Measurements from ENCODE around the gene WWOX.
A peak's percentile ranks its signal among the peaks of the same experiment; 100 is the strongest.

WWOX gene

DNA sequence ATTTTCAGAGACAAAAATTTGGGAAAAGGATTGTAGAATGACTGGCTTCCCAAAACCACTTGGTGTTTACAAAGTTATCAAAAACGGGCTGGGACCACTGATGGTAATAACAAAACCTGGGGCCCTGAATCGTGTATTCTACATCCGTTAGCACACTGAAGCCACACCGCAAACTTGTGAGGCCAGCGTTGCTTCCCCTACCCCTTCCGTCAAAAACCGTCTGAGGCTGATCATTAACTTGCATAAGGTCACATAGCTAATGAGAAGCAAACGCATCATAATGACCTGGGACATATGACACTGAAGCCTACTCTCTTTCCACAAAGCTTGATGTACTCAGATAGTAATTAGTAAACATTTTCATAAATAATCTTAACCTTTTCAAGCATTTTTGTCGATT, 796.8 kb downstream of the WWOX start:
- DNase-seq, result no peak

DNA sequence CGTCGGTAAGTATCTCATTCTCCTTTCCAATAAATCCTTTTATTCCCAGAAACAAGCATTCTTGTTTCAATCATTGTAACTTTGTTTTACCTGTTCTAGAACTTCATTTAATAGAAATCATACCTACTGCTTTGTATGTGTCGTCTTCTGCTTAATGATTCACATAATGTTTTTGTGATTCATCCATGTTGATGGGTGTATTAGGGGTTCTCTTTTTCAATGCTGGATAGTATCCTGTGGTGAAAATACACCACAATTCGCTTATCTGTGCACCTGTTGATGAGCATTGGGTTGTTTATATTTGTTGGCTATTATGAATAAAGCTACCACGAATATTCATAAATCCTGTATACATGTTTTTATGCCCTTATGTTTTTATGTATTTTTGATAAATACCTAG, 797.8 kb downstream of the WWOX start:
- DNase-seq, result no peak

DNA sequence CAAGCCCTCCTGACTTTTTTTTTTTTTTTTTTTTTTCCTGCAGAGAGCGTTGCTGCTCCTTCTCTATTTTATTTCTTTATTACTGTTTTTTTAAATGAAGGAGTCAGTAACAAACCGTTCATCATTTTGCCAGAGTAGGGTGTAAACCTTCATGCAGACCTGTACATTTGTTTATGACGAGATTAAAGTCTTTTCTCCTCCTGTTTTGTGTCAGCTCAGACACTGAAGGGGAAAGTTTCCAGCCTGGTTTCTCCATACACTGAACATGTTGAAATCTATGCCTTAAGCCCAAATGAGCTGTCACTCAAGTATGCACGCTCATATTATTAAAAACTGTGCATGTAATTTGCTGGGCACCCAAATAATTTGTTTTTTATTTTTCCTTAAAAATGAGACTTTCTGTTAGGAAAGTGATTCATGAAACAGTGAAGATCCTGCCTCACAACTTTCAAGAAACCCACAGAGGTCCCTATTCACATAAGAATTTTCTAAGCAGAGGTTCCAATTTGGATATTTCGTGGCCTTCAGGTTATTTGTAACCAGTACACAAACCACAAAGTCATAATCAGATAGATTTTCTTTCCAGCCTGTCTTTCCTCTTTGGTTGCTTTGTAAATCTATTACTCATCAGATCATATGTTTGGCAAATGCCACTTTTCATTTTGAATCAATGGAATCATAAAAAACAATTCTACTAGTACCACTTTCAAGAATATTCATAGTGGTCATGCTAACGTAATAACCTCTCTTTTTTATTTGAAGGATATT, 800.8 kb downstream of the WWOX start:
- no peak for DNase-seq

DNA sequence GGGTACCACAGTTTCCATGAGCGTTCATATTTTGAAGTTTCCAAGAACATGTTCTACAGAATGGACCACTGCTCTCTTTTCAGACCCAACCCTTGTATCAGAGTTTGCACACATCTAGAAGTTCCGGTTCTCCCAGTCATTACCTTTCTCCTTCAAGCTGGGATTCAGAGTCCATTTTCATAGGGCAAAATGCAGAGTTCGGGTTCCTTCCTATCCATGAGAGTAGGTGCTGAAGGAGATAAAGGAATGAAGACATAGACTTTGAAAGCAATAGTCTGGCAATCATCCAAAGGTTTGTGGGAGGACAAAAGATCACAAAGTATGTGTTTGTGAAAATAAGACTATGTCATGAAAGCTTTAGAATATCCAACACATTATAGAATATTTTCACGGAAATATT, 801.5 kb downstream of the WWOX start:
- no peak for DNase-seq

DNA sequence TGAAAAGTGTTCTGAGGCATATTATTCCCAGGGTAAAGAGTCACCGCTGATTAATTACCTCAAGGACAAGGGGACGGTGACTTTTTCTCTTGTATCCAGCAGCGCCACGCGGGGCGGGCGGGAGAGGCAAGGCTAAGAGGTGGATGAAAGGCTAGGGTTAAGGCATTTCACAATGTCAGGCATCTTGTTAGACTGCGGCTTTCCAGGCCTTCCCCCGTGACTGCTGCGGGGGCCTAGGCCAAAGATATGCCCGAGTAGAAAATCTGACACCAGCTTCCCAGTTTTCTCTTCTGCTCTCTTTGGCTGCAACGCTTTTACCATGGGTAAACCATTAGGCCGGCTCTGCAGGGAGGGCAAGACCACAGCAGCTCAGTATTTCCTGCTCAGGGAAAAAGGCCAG, 802.9 kb downstream of the WWOX start:
- no peak for DNase-seq

DNA sequence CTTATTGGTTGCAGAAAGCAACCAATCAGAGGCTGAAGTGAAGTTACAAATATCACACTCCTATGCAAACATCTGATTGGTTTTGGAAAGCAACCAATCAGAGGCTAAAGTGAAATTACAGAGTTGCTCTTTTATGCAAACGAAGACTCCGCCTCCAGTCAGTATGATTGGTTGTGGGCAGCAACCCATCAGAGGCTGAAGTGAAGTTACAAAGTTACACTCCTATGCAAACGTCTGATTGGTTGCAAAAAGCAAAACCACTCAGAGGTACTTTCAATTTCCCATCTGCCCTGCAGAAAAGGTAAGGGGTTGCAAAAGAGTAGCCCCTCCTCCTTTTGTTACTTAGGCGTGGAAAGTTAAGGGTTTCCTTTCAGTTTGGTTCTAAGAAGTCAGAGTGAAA, 803.8 kb downstream of the WWOX start:
- DNase-seq, result no peak

DNA sequence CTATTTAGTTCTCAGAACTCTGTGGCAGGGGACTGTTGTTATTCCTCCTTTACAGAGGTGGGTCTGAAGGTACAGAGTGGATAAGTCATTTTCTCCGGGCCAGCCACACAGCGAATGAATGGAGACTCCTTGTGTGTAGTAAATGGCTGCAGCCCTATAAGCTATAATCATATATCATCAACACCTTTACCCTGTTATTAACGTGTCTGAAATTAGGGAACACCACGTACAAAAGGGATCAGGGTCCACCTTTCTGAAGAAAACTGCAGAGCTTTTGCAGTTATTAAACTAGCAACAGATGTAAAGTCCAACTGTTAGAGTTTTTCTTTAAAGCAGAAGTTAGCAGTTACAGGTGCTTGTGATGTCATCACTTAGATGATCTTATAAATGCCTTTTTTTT, 804.4 kb downstream of the WWOX start:
- no peak for DNase-seq

DNA sequence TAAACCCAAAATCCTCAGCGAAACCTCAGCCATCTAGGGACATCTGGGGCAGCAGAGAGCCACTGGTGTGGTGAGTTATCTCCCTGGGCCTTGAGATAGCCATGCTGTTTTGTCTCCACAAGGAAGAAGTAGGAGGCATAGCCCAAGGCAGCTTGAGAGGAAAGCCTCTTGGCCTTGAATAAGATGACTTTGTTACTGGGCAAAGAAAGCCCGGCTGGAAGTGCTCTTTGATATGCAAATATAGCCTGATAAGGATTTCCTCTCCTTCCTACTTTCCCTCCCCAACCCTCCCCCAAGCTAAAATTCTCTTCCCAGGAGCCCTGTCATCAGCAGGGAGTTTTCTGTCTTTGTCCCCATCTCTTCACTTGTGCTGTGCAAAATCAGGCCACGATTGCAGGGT, 806.7 kb downstream of the WWOX start:
- DNase-seq, result no peak

DNA sequence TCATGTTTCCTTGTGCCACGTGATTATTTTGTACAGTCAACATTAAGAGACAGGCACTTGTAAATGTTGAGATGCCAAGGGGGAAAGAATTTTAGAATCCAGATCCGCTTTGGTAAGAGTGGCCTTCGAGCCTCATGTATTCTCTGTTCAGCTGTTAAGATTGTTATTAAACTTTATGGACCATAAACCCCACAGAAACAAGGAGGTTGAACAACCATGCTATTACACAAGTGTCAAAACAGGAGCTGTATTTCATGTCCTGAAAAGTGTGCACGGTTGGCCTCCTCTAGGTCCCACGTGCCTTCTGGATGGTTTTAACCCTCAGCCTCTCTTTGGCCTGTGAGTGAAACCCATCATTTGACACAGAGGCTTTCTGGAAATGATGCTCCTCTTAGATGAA, 809.8 kb downstream of the WWOX start:
- DNase-seq, result peak; percentile 56

DNA sequence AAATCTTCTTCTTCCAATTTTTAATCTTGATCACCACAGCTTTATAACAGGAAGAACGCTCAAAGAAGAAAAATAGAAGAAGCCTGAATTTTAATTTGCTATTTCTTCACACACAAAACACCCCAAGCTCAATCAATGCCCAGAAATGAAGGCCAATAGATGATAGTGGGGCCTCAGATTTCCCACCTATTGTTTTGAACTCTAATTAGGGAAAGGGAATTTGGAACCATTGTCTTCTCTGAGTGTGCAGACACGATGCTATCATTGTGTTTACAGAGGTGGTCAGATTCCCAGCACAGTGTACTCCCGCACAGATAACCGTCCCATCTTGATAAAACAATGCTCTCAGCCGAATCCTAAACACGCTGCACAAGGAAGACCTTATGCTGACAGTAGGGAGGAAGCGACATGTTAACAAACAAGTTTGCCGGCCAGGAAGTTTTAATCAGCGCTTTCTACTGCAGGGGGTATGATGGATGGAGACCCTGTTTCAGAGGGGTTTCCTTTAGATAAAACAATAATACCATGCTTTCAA, 816.4 kb downstream of the WWOX start:
- DNase-seq, result no peak

DNA sequence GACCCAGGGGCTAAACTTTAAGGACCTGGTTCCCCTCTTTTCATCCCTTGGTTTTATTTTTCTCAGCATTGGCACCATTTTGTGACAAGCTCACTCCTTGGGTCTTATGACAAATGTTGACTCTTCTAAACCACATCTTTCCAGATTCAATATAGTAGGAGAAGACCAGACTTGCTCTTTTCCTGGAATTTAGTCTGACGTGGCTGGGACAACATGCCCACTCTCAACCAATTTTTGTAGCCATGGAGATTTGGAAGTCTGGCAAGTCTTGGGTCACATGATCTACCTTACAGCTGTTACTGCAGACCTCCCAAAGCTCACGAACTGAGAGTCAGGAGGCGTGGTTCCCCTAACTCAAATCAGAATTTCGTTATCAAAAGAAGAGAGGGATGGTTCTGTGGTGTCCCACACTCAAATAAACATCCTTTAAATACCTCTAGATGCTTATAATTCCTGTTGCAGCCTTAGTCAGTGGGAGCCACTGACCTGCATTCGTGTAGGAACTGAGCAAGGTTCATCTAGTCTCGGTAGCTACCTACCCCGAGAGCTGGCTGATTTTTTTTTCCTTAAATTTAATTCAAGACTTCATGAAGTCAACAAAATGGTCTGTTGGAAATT, 817.6 kb downstream of the WWOX start:
- no peak for DNase-seq

DNA sequence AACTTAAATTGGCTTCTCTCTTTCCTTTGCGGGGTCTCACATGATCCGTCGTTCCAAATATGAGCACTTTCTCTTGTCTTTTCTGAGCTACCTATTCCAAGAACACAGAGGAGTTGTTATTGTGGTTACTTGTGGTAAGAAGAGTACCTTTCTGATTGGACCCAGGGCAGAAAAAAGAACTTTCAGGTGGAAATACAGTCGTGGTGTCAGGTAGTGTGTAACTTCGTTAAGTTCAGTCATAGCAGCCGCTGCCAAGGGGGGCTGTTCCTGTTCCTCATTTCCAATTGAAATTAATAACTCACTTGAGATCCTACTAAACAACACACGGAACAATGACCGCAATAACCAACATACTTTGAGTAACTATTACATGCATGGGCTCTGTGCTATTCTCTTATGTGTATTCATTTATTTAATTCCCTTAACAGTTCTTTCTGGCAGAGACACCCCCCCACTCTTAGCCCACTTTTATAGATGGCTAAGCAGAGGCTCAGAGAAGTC, 819.4 kb downstream of the WWOX start:
- no peak for DNase-seq

DNA sequence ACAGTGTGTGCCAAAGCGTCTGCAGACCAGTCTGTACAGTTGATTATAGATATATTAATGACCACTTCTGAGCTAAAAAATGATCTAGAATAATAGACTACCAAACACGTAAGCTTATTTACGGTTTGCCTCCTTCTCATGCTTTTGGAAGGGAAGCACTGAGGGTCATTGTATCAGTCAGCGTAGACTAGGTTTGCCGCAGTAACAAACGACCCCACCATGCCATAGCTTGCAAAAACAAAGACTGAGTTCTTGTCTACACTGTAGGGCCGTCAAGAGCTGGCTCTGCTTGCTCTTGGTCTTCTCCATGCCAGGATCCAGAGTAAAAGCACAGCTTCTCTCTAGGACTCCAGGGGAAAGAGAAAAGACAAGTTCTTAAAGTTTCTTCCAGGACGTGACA, 820.4 kb downstream of the WWOX start:
- DNase-seq, result no peak

DNA sequence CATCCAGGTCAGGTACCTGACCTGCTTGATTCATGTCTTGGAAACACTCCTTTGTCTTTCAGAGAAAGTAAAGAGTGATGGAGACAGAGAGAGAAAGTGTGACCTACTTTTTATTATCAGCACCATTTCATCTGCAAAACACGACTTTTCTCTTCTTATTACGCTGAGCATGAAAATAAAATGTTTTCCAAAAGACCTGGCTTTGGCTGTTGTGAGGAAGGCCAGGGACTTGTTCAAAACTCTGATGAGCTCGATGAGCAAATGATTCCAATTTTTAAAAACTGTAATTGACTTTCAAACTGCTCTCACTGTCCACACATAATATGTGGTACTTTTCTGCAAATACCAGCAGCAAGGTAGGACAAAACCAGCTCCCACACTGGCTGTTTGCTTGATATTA, 821.2 kb downstream of the WWOX start:
- no peak for DNase-seq

DNA sequence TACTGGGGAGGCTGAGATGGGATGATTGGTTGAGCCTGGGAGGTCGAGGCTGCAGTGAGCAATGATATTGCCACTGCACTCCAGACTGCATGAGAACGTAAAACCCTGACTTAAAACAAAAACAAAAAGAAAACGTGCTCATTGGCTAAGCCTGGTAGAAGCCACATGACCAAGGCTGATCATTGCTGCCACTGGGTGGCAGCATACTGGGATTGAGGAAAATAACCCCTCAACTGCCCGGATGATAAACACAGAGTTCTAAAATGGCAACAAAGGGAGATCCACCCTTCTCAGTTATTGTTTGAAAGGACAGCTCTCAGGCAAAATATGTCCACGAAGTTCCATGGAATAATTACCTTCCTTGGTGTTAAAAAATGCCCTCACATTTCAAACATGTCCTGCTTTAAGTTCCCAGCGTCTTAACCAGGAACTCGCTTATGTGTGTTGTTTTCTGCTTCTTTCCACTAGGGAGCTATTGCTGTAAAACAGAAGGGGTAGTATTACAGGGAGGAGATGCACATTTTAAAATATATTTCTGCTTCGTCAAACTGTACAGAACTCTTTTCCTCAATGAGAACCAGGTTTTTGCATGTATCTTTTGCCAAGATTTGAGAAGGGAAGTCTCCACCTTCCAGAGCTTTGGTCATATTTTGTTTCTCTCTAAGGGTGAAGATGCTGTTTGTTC, 825.8 kb downstream of the WWOX start:
- no peak for DNase-seq

DNA sequence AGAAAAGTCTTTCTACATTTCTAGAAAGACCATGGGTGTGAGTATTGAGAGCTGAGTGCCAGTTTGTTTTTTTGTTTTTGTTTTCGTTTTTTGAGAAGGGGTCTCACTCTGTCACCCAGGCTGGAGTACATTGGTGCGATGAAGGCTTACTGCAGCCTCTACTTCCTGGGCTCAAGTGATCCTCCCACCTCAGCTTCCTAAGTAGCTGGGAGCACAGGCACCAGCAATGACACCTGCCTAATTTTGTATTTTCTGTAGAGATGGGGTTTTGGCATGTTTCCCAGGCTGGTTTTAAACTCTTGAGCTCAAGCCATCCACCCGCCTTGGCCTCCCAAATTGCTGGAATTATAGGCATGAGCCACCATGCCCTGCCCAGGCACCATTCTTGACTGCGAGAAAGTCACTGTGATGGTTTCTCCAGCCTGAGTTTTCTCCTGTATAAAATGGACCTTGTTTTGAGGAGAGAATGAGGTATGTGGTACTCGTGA, 827.3 kb downstream of the WWOX start:
- DNase-seq, result peak; percentile 35

DNA sequence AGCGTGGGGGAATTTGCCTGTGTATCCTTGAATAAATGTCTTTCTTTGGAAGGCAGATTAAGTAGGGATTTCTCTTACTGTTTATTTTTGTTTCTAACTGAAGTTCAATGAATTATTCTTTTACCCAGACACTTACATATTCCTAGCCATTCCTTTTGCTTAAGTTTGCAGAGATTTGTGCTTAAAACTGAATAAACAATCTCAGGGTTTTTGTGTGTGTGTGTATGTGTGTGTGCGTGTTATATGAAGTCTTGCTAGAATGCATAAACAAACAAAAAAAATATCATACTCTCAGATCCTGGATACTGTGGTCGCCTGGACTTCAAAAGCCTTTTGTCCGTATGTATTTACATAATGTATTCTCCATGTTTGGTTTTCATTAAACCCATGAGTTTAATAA, 828.3 kb downstream of the WWOX start:
- no peak for DNase-seq

DNA sequence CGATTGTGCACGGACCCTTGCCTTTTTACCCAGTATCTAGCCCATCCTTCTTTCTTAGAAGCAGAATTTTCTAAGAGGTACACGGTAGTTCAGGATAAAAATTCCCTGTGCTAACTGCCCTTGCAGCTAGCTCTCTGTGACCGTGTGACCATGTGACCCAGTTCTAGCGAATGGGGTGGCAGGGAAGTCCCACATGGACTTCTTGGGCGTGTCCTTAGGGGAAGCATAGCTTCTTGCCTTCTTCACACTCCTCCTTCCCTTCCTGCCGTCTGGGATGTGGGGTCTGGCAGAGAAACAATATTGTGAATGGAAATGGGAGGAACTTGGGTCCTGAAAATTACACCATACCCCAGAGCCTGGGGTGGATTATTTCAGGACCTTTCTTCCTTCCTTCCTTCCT, 830.4 kb downstream of the WWOX start:
- DNase-seq, result no peak

DNA sequence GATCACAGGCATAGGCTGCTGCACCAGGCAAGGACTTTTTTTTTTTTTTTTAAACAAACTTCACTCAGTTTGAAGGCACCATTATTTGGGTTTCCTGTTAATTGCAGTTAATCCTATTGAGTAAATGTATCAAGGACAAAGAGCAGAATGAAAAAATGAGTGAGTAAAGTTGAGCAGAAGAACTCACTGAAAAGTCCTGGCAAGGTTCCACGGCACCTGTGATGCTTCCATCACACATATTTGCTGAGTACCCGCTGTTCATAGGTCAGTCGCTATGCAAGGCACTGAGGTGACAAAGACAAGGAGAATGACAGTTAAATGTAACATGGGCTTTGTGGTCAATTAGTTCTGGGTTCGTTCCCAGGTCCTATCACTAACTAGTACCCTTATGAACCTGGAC, 831.1 kb downstream of the WWOX start:
- DNase-seq, result no peak

DNA sequence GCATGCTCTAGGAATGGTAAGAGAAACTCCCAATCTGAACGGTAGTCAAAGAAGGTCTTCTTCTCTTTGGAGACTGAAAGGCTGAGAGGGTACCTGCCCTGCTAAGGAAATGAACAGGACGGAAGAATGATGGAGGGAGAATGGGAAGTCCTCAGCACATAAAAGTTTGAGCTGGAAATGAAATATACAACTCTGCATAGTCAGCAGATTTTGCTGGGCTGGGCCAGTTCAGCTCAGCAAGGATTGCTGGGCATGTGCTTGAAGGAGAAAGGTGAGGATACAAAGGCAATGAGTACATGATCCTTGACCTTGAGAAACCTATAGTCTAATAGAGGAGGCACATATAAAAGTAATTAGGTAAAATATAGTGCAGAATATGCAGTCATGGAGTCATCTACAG, 831.8 kb downstream of the WWOX start:
- no peak for DNase-seq

DNA sequence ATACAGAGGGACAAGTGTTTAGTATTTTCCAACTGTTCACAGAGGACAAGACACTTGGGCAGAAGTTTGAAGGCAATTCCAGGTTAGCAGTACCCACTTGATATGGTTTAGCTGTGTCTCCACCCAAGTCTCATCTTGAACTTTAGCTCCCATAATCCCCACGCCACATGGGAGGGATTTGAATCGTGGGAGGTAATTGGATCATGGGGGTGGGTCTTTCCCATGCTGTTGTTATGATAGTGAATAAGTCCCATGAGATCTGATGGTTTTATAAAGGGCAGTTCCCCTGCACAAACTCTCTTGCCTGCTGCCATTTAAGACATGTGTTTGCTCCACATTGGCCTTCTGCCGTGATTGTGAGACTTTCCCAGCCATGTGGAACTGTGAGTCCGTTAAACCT, 832.2 kb downstream of the WWOX start:
- DNase-seq, result no peak

DNA sequence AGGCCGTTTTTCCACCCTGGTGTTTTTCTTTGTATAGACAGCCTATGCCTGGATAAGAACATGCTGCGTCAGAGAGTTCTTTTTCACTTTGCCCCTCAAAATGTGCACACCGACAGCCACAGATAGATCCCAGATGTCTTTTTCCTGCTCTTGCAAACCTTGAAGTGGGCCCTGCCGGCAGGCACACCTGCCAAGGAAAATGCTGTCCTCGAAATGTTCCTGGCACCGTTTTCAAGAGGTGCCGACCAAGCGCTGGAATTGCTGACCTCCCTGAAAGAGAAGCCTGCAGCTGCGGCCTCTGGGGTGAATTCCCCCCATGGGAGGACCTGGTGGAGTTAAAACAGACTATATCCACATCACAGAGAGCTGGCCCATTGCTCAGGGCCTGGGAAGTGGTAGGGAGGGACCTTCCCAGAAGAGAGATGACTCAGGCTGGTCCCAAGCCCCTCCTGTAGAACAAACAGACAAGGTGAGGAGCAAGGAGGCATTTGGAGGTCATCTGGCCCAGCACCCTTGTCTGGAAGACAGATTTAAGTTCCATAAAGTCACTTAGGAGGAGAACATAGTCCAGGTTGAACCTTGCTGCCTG, 833.0 kb downstream of the WWOX start:
- DNase-seq, result peak; percentile 47

DNA sequence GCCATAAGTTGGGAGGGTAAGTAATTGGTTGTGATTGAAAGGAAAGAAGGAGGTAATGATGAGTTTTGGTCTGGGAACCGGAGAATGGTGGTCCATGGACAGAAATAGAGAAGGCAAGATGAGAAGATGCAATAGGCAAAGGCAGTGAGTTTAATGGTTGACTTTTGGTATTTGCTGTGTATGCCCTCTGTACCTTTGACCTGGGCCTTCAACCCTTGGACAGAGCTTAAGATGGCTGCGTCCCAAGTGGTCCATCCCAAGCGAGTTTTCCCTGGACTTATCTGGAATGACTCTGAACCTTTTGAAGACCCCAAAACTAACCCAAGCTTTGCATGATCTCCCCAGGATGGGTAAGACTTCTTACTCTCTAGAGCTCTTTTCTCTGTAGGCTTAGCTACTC, 836.6 kb downstream of the WWOX start:
- no peak for DNase-seq

Measured in DMS79 (cell line).